ENCODE measurements around the gene STOM.

- TF ChIP-seq POLR2A (IDR thresholded peaks at IDR 0.05) (no peak), CTCF (IDR thresholded peaks at IDR 0.05) (no peak)
These were observed 66.3 kb downstream of the STOM start for GRCh38 chr9:121303456-121304451.

Measured in body of pancreas (tissue), 4 donors.